Ovary (tissue), 9 donors: ENCODE data around the gene CBLC. TPM values are rescaled to one million over a fixed set of nuclear protein-coding genes. Genes with fewer than 3 reads are reported as not detected.
A peak's percentile ranks its signal among the peaks of the same experiment; 100 is the strongest.
"Not testable (repeated sequence)": the region's sequence is repeated elsewhere in the genome, so short reads cannot be mapped to it uniquely, and the experiment has no call there.

Experiments
- DNase-seq, 5 donors: peaks; one replicate each; pipeline ENCODE4 v3.0.0-alpha.2; 2019 to 2020
- H3K27ac ChIP-seq, 2 donors: fragments of 200-600 bp; one replicate each; pipeline versions ENCODE4 v1.5.1 to v1.8.0; 2019 to 2022
- H3K27me3 ChIP-seq: fragments of 200-600 bp; one replicate; pipeline ENCODE4 v1.8.0; 2022
- H3K36me3 ChIP-seq: fragments of 200-600 bp; sonication (generic); one replicate; pipeline ENCODE4 v1.5.1; 2019
- H3K4me1 ChIP-seq: one replicate; pipeline ENCODE4 v1.8.1; 2013; ENCODE audit warnings: mild to moderate bottlenecking, moderate library complexity; ENCODE audit not compliant: insufficient read depth
- H3K4me3 ChIP-seq: fragments of 200-600 bp; sonication (generic); one replicate; pipeline ENCODE4 v1.5.1; 2017
- H3K9me3 ChIP-seq, 2 donors: fragments of 200-600 bp in 1 of 2; sonication (generic) in 1 of 2; one replicate each; pipeline versions ENCODE4 v1.5.1 to v1.8.1; 2013 to 2019; ENCODE audit warnings: mild to moderate bottlenecking in 1 of 2, moderate library complexity in 1 of 2
- CTCF ChIP-seq, 3 donors: fragments of 450-650 bp in 2 of 3; fragments of 200-600 bp in 1 of 3; IDR thresholded peaks; one replicate each; pipeline versions ENCODE4 v1.5.1 to v1.8.0; 2016 to 2022; ENCODE audit warnings: antibody characterized with exemption in 3 of 3, mild to moderate bottlenecking in 1 of 3
- EP300 ChIP-seq: sonication (generic); formaldehyde crosslinking; IDR thresholded peaks from one replicate; pipeline ENCODE4 v1.6.1; 2017; ENCODE audit warnings: antibody characterized with exemption
- POLR2A ChIP-seq: fragments of 450-650 bp; IDR thresholded peaks from one replicate; pipeline ENCODE4 v1.6.1; 2017; ENCODE audit warnings: antibody characterized with exemption, mild to moderate bottlenecking, moderate library complexity
- WGBS, 3 donors: extraction: QIAGEN DNeasy Blood & Tissue Kit in 1 of 3; methylation state at CpG; one replicate each; pipeline versions ENCODE4 v1.1.5 to v1.1.7; 2013 to 2017; 5-methylcytosine and 5-hydroxymethylcytosine counted together
- intact Hi-C, 4 donors: fragments of 100-400 bp; cut with DNase I; formaldehyde crosslinking; loops; one replicate each; pipeline versions ENCODE4 v1.11.0 to v1.15.1; 2022 to 2023
- polyA plus RNA-seq, 2 donors: library from polyadenylated mRNA; stranded (reverse); fragments of 200-250 nt in 1 of 2; fragments of 350-450 nt in 1 of 2; fragmentation: Illumina TruSeq in 1 of 2; extraction: RNeasy Lipid Tissue Mini Kit (QIAGEN cat#74804) in 1 of 2; gene quantifications; one replicate each; pipeline ENCODE4 v1.2.3, GENCODE V29; 2013 to 2014
- total RNA-seq, 7 donors: library from RNA; depleted of rRNA in 2 of 7; stranded (reverse); fragments of >200 nt in 2 of 7; fragmentation: NEBNext Ultra II Directional in 3 of 7; extraction: Animal tissue kit (Norgen Biotek cat#: 25700) in 3 of 7; gene quantifications; one replicate each; pipeline versions ENCODE4 v1.1.0 to v1.2.4, GENCODE V29; 2016 to 2023
- donor health status: DM: no; HTN: no; CAD: no; lungs with moderate emphysema.
- donor health status: DM: no; HTN: no; CAD: no.
- donor health status: Bipolar disorder and iron deficiency.
- donor health status: DM: yes; HTN: yes; CAD: no.
- donor health status: DM: no; HTN: no; CAD: no.
- donor health status: DM: yes; HTN: yes; CAD: no.

CBLC gene
- total and polyA plus RNA-seq, 9 donors = 0.08 to 10.3 (median 1.8) TPM; not detected in 3

DNA sequence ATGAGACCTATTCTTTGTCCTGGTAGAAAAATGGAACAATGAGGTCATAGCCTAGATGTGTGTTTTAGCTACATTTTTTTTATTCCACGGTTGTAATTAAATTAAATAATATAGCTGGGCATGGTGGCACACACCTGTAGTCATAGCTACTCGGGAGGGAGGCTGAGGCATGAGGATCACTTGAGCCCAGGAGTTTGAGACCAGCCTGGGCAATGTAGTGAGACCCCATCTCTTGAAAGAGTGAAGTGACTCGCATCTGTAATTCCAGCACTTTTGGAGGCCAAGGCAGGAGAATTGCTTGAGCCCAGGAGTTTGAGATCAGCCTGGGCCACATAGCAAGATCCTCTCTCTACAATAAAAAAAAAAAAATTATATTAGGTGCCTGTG lies 11.7 kb upstream of the CBLC start:
- H3K27ac ChIP-seq = no peak overlapping the region
- TF ChIP-seq POLR2A (no peak), EP300 (no peak), CTCF (IDR thresholded peaks at IDR 0.05) (no peak)
- H3K27me3 ChIP-seq = no peaks in the 10 kb centered on the region
- WGBS, 3 donors = 87 to 90% (median 88%) methylated on average over 3 of the region's 3 CpGs
- DNase-seq = no peak
- H3K4me3 ChIP-seq = no peak overlapping the region
- H3K9me3 ChIP-seq = no peaks in the 10 kb centered on the region
- no peaks in the 10 kb centered on the region for H3K4me1 ChIP-seq
- no peaks in the 10 kb centered on the region for H3K36me3 ChIP-seq
- intact Hi-C loops = no loop called here

GRCh38 chr19:44767295-44768180 lies 10.2 kb upstream of the CBLC start:
- 67 to 76% (median 71%) methylated on average over 11 of the region's 11 CpGs for WGBS, 3 donors
- Histone ChIP-seq H3K4me1 (no peaks in the 10 kb centered on the region), H3K9me3 (no peaks in the 10 kb centered on the region), H3K27ac (no peak overlapping the region), H3K4me3 (no peak overlapping the region), H3K36me3 (no peaks in the 10 kb centered on the region), H3K27me3 (no peaks in the 10 kb centered on the region)
- intact Hi-C loops = loop anchor here in 1 of 4 donors (2.0 kb wide), 1 partner anchor 45 kb away; no protein-coding TSS in a partner anchor
- no peak for DNase-seq
- TF ChIP-seq CTCF (IDR thresholded peaks at IDR 0.05) = no peak
- TF ChIP-seq EP300 = no peak
- TF ChIP-seq POLR2A = no peak

- TF ChIP-seq EP300 (no peak), POLR2A (no peak), CTCF (IDR thresholded peaks at IDR 0.05) (peak; percentile 88 to 95 (median 89))
- Histone ChIP-seq H3K9me3 (no peaks in the 10 kb centered on the region), H3K27ac (no peak overlapping the region), H3K4me1 (no peaks in the 10 kb centered on the region), H3K27me3 (no peaks in the 10 kb centered on the region), H3K4me3 (no peak overlapping the region), H3K36me3 (no peaks in the 10 kb centered on the region)
- intact Hi-C loops = loop anchor here (1.0 to 10.0 kb wide), 6 partner anchors 46 to 193 kb away; no protein-coding TSS in a partner anchor
- 12 to 16% (median 13%) methylated on average over 15 of the region's 15 CpGs for WGBS, 3 donors
- peak; percentile 85 to 92 (median 89) for DNase-seq
Observed at GRCh38 chr19:44770550-44771257, 7.0 kb upstream of the CBLC start.

GRCh38 chr19:44772144-44772543 lies 5.5 kb upstream of the CBLC start:
- H3K4me1 ChIP-seq, H3K27me3 ChIP-seq, H3K4me3 ChIP-seq, DNase-seq, H3K36me3 ChIP-seq, H3K27ac ChIP-seq, H3K9me3 ChIP-seq: not testable (repeated sequence)
- WGBS, 3 donors = 61 to 70% (median 69%) methylated on average over 18 of the region's 18 CpGs
- intact Hi-C loops = loop anchor here (5.0 to 10.0 kb wide), 4 partner anchors 50 to 195 kb away; no protein-coding TSS in a partner anchor
